Measurements from ENCODE around the gene SEMA3E.

Gene SEMA3E

DNA sequence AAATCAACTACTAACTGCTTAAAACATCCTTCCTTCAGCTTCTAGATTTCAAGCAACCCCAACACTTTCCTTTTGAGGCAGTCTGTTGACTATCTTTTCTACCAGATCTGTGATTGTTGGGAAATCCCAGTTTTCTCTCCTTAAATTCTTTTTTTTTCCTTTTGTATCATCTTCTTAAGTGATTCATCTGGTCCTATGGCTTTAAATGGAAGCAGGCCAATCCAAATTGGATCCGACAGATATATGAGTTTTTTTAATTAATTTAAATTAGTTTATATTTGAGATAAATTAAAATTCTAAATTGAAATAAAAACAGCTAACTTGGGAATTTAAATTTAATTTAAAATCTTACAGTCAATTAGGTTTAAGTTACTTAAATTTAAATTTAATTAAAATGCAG is 335.0 kb downstream of the SEMA3E start:
- Histone ChIP-seq H3K79me2 (ENCODE audit: control insufficient read depth, insufficient read depth, low read length, unreplicated experiment) (no peaks in the 10 kb centered on the region), H3K4me1 (ENCODE audit: control insufficient read depth, insufficient read depth, low read length, unreplicated experiment) (no peaks in the 10 kb centered on the region), H3K36me3 (ENCODE audit: insufficient read depth, low read length) (no peaks in the 10 kb centered on the region), H3K27me3 (ENCODE audit: insufficient read depth, low read length) (peaks cover 9% of the 10 kb centered on the region), H3K27ac (ENCODE audit: low read depth, low read length) (no peak overlapping the region), H2AFZ (ENCODE audit: low read length, unreplicated experiment) (no peak overlapping the region), H3K4me3 (ENCODE audit: low read depth, low read length) (no peak overlapping the region)
